Measurements from ENCODE around the gene BANF2. TPM values are rescaled to one million over a fixed set of nuclear protein-coding genes. Genes with fewer than 3 reads are reported as not detected.
"Not testable (repeated sequence)": the region's sequence is repeated elsewhere in the genome, so short reads cannot be mapped to it uniquely, and the experiment has no call there.

Gene BANF2
- total RNA-seq, 4 donors from 2014 or later: not detected

- Histone ChIP-seq H3K4me1 (no peaks in the 10 kb centered on the region), H3K27ac (no peak overlapping the region), H3K9me3 (no peaks in the 10 kb centered on the region), H3K36me3 (no peaks in the 10 kb centered on the region), H3K27me3 (no peaks in the 10 kb centered on the region), H3K4me3 (no peak overlapping the region)
- TF ChIP-seq POLR2A (IDR thresholded peaks at IDR 0.05): no peak
- DNase-seq: no peak
Measured at GRCh38 chr20:17771206-17772004, 71.6 kb downstream of the BANF2 start.

- H3K27me3 ChIP-seq: no peaks in the 10 kb centered on the region
- no peaks in the 10 kb centered on the region for H3K4me1 ChIP-seq
- TF ChIP-seq POLR2A (IDR thresholded peaks at IDR 0.05): no peak
- TF ChIP-seq CTCF (IDR thresholded peaks at IDR 0.05): no peak
- H3K4me3 ChIP-seq: no peak overlapping the region
- no peak overlapping the region for H3K27ac ChIP-seq
- no peaks in the 10 kb centered on the region for H3K36me3 ChIP-seq
- no peaks in the 10 kb centered on the region for H3K9me3 ChIP-seq
- DNase-seq: no peak
Measured at GRCh38 chr20:17772005-17772343, 72.2 kb downstream of the BANF2 start.

GRCh38 chr20:17773619-17774018 is 73.9 kb downstream of the BANF2 start:
- no peaks in the 10 kb centered on the region for H3K4me1 ChIP-seq
- no peaks in the 10 kb centered on the region for H3K36me3 ChIP-seq
- DNase-seq: no peak
- H3K27ac ChIP-seq: no peak overlapping the region
- no peaks in the 10 kb centered on the region for H3K27me3 ChIP-seq
- no peak overlapping the region for H3K4me3 ChIP-seq
- no peaks in the 10 kb centered on the region for H3K9me3 ChIP-seq
- TF ChIP-seq CTCF (IDR thresholded peaks at IDR 0.05) (no peak), POLR2A (IDR thresholded peaks at IDR 0.05) (no peak)

GRCh38 chr20:17775600-17775999 is 75.8 kb downstream of the BANF2 start:
- TF ChIP-seq CTCF (IDR thresholded peaks at IDR 0.05) (no peak), POLR2A (IDR thresholded peaks at IDR 0.05) (no peak)
- H3K4me1 ChIP-seq: no peaks in the 10 kb centered on the region
- H3K4me3 ChIP-seq: no peak overlapping the region
- no peaks in the 10 kb centered on the region for H3K36me3 ChIP-seq
- H3K27ac ChIP-seq: no peak overlapping the region
- no peaks in the 10 kb centered on the region for H3K27me3 ChIP-seq
- DNase-seq: no peak
- H3K9me3 ChIP-seq: no peaks in the 10 kb centered on the region

- H3K9me3 ChIP-seq: no peaks in the 10 kb centered on the region
- no peaks in the 10 kb centered on the region for H3K36me3 ChIP-seq
- DNase-seq: no peak
- TF ChIP-seq CTCF (IDR thresholded peaks at IDR 0.05) (no peak), POLR2A (IDR thresholded peaks at IDR 0.05) (no peak)
- H3K4me1 ChIP-seq: no peaks in the 10 kb centered on the region
- H3K27ac ChIP-seq: no peak overlapping the region
- no peak overlapping the region for H3K4me3 ChIP-seq
- no peaks in the 10 kb centered on the region for H3K27me3 ChIP-seq
Measured at GRCh38 chr20:17776551-17776950, 76.8 kb downstream of the BANF2 start.

GRCh38 chr20:17779011-17779410 is 79.2 kb downstream of the BANF2 start:
- H3K27me3 ChIP-seq, H3K27ac ChIP-seq, DNase-seq, H3K36me3 ChIP-seq, H3K4me3 ChIP-seq, H3K9me3 ChIP-seq, H3K4me1 ChIP-seq: not testable (repeated sequence)

- H3K4me1 ChIP-seq: no peaks in the 10 kb centered on the region
- no peaks in the 10 kb centered on the region for H3K36me3 ChIP-seq
- H3K27me3 ChIP-seq: no peaks in the 10 kb centered on the region
- TF ChIP-seq CTCF (IDR thresholded peaks at IDR 0.05): no peak
- no peak for TF ChIP-seq POLR2A (IDR thresholded peaks at IDR 0.05)
- H3K4me3 ChIP-seq: no peak overlapping the region
- H3K9me3 ChIP-seq: no peaks in the 10 kb centered on the region
- H3K27ac ChIP-seq: no peak overlapping the region
- no peak for DNase-seq
Measured at GRCh38 chr20:17782768-17783167, 83.0 kb downstream of the BANF2 start.
